Measurements from ENCODE around the gene CENPVL3. TPM values are rescaled to one million over a fixed set of nuclear protein-coding genes. Genes with fewer than 3 reads are reported as not detected.

Gene CENPVL3
- total RNA-seq (2022; extraction: Qiagen RNA extraction; ENCODE audit: low read depth): 0.09 to 0.45 TPM (median 0.15 TPM) in 5 replicates

DNA sequence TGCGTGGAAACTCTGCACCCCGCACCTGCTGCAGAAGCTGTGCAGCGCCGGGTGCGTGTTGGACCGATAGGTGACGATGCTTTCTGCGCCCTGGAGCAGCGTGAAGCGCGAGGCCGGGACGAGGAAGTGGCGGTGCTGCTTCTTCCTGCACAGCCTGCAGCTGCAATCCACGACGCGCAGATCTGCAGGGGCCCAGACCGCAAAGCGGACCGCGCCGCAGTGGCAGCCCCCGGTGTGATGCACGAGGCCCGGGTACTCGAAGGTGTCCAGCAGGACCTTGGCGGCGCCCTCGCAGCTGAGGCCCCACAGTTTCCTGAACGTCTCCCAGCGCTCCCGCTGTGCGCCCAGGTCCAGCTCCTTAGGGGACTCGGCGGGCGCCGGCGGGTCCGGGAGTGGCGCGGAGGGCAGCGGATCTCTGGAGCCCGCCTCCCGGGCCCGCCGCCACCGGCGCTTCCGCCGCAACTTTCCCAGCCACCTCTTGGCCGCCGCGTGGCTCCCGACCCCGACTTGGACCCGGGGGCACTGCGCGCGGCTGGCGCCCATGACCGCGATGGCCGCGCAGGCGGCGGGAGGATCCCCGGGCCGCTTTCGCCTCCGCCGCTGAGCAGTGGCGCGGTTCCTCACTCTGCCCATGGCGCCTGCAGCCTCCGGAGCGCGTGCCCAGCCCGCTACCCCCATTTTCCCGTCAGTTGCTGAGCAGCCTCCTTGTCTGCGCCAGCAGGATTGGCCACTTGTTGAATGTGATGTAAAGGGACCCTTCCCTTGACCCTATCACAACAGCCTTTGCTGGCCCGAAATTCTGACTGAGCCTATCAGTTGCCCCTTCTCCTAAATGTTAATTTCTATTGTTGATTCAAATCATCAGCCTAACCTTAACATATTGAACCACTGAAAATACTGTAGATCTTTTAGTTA lies at the start of gene CENPVL3:
Gene CENPVL3 (minus strand): TSS at position 672 of the 915 bp plus-strand sequence. CDS start 39 bp downstream, at position 633.

Other genes with a start within 250 kb of the CENPVL3 start
- 1.8 to 3.5 TPM (median 2.8 TPM) in 5 replicates for gene NUDT11, start 122.3 kb downstream of the CENPVL3 start, total RNA-seq (2022; extraction: Qiagen RNA extraction; ENCODE audit: low read depth)
- not detected in 5 replicates for gene CENPVL2, start 63.9 kb upstream of the CENPVL3 start, total RNA-seq (2022; extraction: Qiagen RNA extraction; ENCODE audit: low read depth)
- gene CENPVL1, start 91.6 kb upstream of the CENPVL3 start, total RNA-seq (2022; extraction: Qiagen RNA extraction; ENCODE audit: low read depth): not detected in 5 replicates
- gene GSPT2, start 124.5 kb upstream of the CENPVL3 start, total RNA-seq (2022; extraction: Qiagen RNA extraction; ENCODE audit: low read depth): 7.2 to 10.5 TPM (median 9.2 TPM) in 5 replicates

Measured in A549 treated with ZK216348 at 1 μM for 4 hours (cell line).